Mesendoderm (in vitro differentiated cells): ENCODE data around the gene CNP.
A peak's percentile ranks its signal among the peaks of the same experiment; 100 is the strongest.
"Not testable (repeated sequence)": the region's sequence is repeated elsewhere in the genome, so short reads cannot be mapped to it uniquely, and the experiment has no call there.

ENCODE experiments used
- DNase-seq: peaks from one replicate; pipeline ENCODE4 v3.0.0; 2013
- H2AK5ac ChIP-seq: 2 replicates; pipeline ENCODE4 v1.6.1; 2013; ENCODE audit warnings: low read length, inconsistent platforms
- H2BK120ac ChIP-seq: 2 replicates; pipeline ENCODE4 v1.6.1; 2013; ENCODE audit warnings: low read depth, mild to moderate bottlenecking, low read length, moderate library complexity, mixed read lengths
- H2BK15ac ChIP-seq: replicated peaks from 2 replicates; pipeline ENCODE4 v1.6.1; 2013; ENCODE audit warnings: low read depth, mild to moderate bottlenecking, moderate library complexity
- H2BK5ac ChIP-seq: 2 replicates; pipeline ENCODE4 v1.6.1; 2013; ENCODE audit warnings: low read length, inconsistent platforms
- H3K18ac ChIP-seq: 2 replicates; pipeline ENCODE4 v1.6.1; 2013; ENCODE audit warnings: mild to moderate bottlenecking, low read length, mixed read lengths
- H3K23ac ChIP-seq: one replicate; pipeline ENCODE4 v1.6.1; 2013; ENCODE audit warnings: low read length
- H3K27ac ChIP-seq: 2 replicates; pipeline ENCODE4 v1.5.1; 2013; ENCODE audit warnings: low read depth, mild to moderate bottlenecking, inconsistent platforms, low read length, moderate library complexity
- H3K27me3 ChIP-seq: 2 replicates; pipeline ENCODE4 v1.6.1; 2013; ENCODE audit warnings: low read length, control low read depth, mild to moderate bottlenecking, inconsistent platforms; ENCODE audit not compliant: insufficient read depth, poor library complexity
- H3K36me3 ChIP-seq: 2 replicates; pipeline ENCODE4 v1.6.1; 2013; ENCODE audit warnings: low read length, inconsistent platforms; ENCODE audit not compliant: control insufficient read depth, insufficient read depth
- H3K4ac ChIP-seq: one replicate; pipeline ENCODE4 v1.6.1; 2013; ENCODE audit warnings: low read depth, mild to moderate bottlenecking, low read length, moderate library complexity
- H3K4me1 ChIP-seq: 2 replicates; pipeline ENCODE4 v1.6.1; 2013; ENCODE audit warnings: low read depth, low read length, inconsistent platforms; ENCODE audit not compliant: control insufficient read depth
- H3K4me2 ChIP-seq: 2 replicates; pipeline ENCODE4 v1.6.1; 2013; ENCODE audit warnings: low read length
- H3K4me3 ChIP-seq: 2 replicates; pipeline ENCODE4 v1.5.1; 2013; ENCODE audit warnings: mild to moderate bottlenecking, low read length
- H3K56ac ChIP-seq: one replicate; pipeline ENCODE4 v1.6.1; 2013; ENCODE audit warnings: low read length
- H3K79me1 ChIP-seq: 2 replicates; pipeline ENCODE4 v1.6.1; 2013; ENCODE audit warnings: low read length, inconsistent platforms
- H3K79me2 ChIP-seq: 2 replicates; pipeline ENCODE4 v1.6.1; 2013; ENCODE audit warnings: mild to moderate bottlenecking, low read length; ENCODE audit not compliant: control insufficient read depth, insufficient read depth
- H3K9ac ChIP-seq: 2 replicates; pipeline ENCODE4 v1.6.1; 2013; ENCODE audit warnings: low read length, inconsistent platforms
- H4K5ac ChIP-seq: one replicate; pipeline ENCODE4 v1.6.1; 2013; ENCODE audit warnings: low read length
- H4K8ac ChIP-seq: one replicate; pipeline ENCODE4 v1.6.1; 2013; ENCODE audit warnings: low read depth, mild to moderate bottlenecking, control low read depth, low read length, moderate library complexity
- WGBS: extraction: QIAGEN DNeasy Blood & Tissue Kit; methylation state at CpG from one replicate; pipeline ENCODE4 v1.1.7; 2013; ENCODE audit warnings: low lambda C conversion rate, missing lambda C conversion rate; ENCODE audit not compliant: insufficient coverage; ENCODE audit errors: extremely low coverage; 5-methylcytosine and 5-hydroxymethylcytosine counted together

Gene CNP

DNA sequence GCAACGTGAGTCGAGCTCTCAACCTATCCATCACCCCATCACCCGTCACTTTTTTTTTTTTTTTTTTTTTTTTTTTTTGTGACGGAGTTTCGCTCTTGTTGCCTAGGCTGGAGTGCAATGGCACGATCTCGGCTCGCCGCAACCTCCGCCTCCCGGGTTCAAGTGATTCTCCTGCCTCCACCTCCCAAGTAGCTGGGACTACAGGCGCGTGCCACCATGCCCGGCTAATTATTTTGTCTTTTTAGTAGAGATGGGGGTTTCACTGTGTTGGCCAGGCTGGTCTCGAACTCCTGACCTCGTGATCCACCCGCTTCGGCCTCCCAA is 35.8 kb upstream of the CNP start:
- WGBS = no CpG with 5 or more reads among the region's 18 CpGs
- H3K4ac ChIP-seq, H3K36me3 ChIP-seq, H2BK15ac ChIP-seq, H3K79me2 ChIP-seq, H3K4me1 ChIP-seq, H3K27me3 ChIP-seq, H2BK120ac ChIP-seq, DNase-seq, H4K5ac ChIP-seq, H3K18ac ChIP-seq, H3K79me1 ChIP-seq, H3K23ac ChIP-seq, H3K27ac ChIP-seq, H2BK5ac ChIP-seq, H4K8ac ChIP-seq, H2AK5ac ChIP-seq: not testable (repeated sequence)
- Histone ChIP-seq H3K9ac (peak overlapping the region; percentile 60), H3K4me2 (peak overlapping the region; percentile 98), H3K4me3 (peak overlapping the region; percentile 76), H3K56ac (peak overlapping the region; percentile 78)

- H3K23ac ChIP-seq, H3K36me3 ChIP-seq, H4K5ac ChIP-seq, H3K9ac ChIP-seq, H3K18ac ChIP-seq, H2BK120ac ChIP-seq, DNase-seq, H3K79me2 ChIP-seq, H3K4ac ChIP-seq, H3K4me2 ChIP-seq, H2AK5ac ChIP-seq, H2BK5ac ChIP-seq, H4K8ac ChIP-seq, H3K79me1 ChIP-seq, H2BK15ac ChIP-seq, H3K27me3 ChIP-seq, H3K56ac ChIP-seq, H3K4me3 ChIP-seq, H3K27ac ChIP-seq, H3K4me1 ChIP-seq: not testable (repeated sequence)
- no CpG with 5 or more reads among the region's 4 CpGs for WGBS
Observed at GRCh38 chr17:41931715-41932114, 34.9 kb upstream of the CNP start.

DNA sequence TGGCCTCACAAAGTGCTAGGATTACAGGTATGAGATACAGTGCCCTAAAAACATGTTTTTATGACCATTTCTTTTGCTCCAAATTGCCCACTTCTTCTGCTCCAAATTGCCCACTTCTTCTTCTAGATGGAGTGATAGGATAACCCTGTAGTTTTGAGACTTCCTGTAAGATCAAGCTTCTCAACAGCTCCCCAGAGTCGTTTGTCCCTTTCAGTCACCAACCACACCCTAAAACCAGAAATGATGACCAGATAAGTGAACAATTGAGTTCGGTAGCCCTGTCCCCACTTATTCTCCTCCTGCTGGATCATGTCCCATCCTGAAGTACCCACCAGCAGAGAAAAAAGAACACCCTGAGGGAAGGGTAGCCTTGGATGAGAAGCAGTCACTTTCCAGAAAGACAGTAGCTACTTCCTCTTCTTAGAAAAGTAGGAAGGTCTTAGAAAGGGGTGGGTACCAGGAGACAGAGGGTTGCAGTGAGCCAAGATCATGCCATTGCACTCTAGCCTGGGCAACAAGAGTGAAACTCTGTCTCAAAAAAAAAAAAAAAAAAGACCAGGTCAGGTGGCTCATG is 33.7 kb upstream of the CNP start:
- Histone ChIP-seq H4K5ac (no peak overlapping the region), H4K8ac (no peak overlapping the region), H3K56ac (no peak overlapping the region), H2BK120ac (no peak overlapping the region), H3K4me3 (no peak overlapping the region), H3K4me1 (no peaks in the 10 kb centered on the region), H3K36me3 (no peaks in the 10 kb centered on the region), H3K79me2 (no peaks in the 10 kb centered on the region), H3K23ac (no peak overlapping the region), H2BK15ac (no peak overlapping the region), H3K4ac (no peak overlapping the region), H3K79me1 (no peaks in the 10 kb centered on the region), H3K9ac (no peak overlapping the region), H3K18ac (no peak overlapping the region), H2BK5ac (no peak overlapping the region), H3K27me3 (no peaks in the 10 kb centered on the region), H2AK5ac (no peak overlapping the region), H3K27ac (no peak overlapping the region), H3K4me2 (no peak overlapping the region)
- no CpG with 5 or more reads among the region's 2 CpGs for WGBS
- no peak for DNase-seq

- no CpG with 5 or more reads among the region's 6 CpGs for WGBS
- no peaks in the 10 kb centered on the region for H3K36me3 ChIP-seq
- H3K9ac ChIP-seq = no peak overlapping the region
- H3K27me3 ChIP-seq = no peaks in the 10 kb centered on the region
- no peak overlapping the region for H2BK5ac ChIP-seq
- no peak overlapping the region for H4K8ac ChIP-seq
- H3K4me3 ChIP-seq = no peak overlapping the region
- no peak overlapping the region for H2AK5ac ChIP-seq
- H3K79me1 ChIP-seq = no peaks in the 10 kb centered on the region
- H3K4me2 ChIP-seq = no peak overlapping the region
- no peaks in the 10 kb centered on the region for H3K79me2 ChIP-seq
- no peak overlapping the region for H3K27ac ChIP-seq
- no peak overlapping the region for H3K18ac ChIP-seq
- H2BK120ac ChIP-seq = no peak overlapping the region
- no peak overlapping the region for H3K4ac ChIP-seq
- H3K4me1 ChIP-seq = no peaks in the 10 kb centered on the region
- no peak overlapping the region for H4K5ac ChIP-seq
- DNase-seq = no peak
- no peak overlapping the region for H2BK15ac ChIP-seq
- peak overlapping the region; percentile 2 for H3K56ac ChIP-seq
- H3K23ac ChIP-seq = no peak overlapping the region
Observed at GRCh38 chr17:41935641-41936040, 31.0 kb upstream of the CNP start.

DNA sequence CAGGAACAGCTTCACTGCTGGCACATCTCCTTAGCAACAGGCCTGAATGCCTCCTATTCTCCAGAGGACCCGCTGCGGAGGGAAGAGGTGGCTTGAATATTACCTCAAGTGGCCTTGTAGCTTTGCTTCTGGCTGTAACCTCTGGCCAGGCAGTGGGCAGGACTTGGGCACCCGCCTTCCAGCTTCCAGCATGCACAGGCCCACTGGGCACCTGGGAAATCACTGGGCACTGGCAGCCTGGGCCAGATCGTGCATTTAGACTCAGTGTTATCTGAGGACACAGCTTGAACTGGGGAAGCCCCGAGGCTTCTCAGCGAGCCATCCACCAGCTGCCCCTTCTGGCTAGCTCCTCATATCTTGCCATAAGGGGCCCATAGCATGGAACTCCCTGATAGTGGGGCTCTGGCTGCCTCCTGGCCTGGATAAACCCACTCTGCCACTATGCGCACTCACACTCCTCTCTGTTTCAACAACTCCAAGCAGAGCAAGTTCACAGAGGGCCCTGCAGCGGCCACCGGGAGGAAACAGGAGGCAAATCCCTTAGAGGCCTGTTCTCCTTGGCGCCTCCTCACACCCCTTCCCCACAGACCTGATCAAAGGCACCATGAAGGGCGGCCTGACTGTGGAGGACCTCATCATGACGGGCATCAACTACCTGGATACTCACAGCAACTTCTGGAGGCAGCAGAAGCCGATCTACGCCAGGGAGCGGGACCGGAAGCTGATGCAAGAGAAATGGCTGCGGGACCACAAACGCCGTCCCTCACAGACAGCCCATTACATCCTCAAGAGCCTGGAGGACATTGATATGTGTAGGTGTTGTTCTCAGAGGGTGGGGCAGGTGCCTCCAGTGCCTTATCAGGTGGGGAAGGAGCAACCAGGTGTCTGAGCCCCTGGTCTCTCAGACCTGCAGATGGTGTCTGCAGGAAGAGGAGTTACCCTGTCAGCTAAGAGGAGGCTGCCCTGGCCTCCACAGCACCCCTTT is 28.3 kb upstream of the CNP start:
- H3K18ac ChIP-seq = no peak overlapping the region
- H3K27ac ChIP-seq = no peak overlapping the region
- no peak overlapping the region for H3K4ac ChIP-seq
- H2BK120ac ChIP-seq = no peak overlapping the region
- H3K4me3 ChIP-seq = no peak overlapping the region
- no peak overlapping the region for H4K5ac ChIP-seq
- no peaks in the 10 kb centered on the region for H3K79me1 ChIP-seq
- H3K4me1 ChIP-seq = no peaks in the 10 kb centered on the region
- H2BK5ac ChIP-seq = no peak overlapping the region
- DNase-seq = no peak
- no CpG with 5 or more reads among the region's 19 CpGs for WGBS
- H4K8ac ChIP-seq = no peak overlapping the region
- H3K4me2 ChIP-seq = no peak overlapping the region
- no peaks in the 10 kb centered on the region for H3K79me2 ChIP-seq
- H2AK5ac ChIP-seq = no peak overlapping the region
- H3K36me3 ChIP-seq = no peaks in the 10 kb centered on the region
- H3K27me3 ChIP-seq = no peaks in the 10 kb centered on the region
- H2BK15ac ChIP-seq = no peak overlapping the region
- H3K23ac ChIP-seq = no peak overlapping the region
- H3K56ac ChIP-seq = peak overlapping the region; percentile 7
- H3K9ac ChIP-seq = no peak overlapping the region
